HepG2 (cell line): ENCODE results near the gene SPIB. TPM values are rescaled to one million over a fixed set of nuclear protein-coding genes. Genes with fewer than 3 reads are reported as not detected.
A peak's percentile ranks its signal among the peaks of the same experiment; 100 is the strongest.

Source experiments
- BCL6 ChIP-seq: IDR thresholded peaks from 2 replicates; pipeline ENCODE4 v1.6.1; 2016; ENCODE audit warnings: missing genetic modification reagents, missing compliant biosample characterization
- DPF2 ChIP-seq: sonication (generic); formaldehyde crosslinking; IDR thresholded peaks from 2 replicates; pipeline ENCODE4 v1.4.0; 2020; ENCODE audit warnings: mild to moderate bottlenecking, low read depth, missing genetic modification reagents, borderline replicate concordance
- MAFG ChIP-seq: sonication (generic); formaldehyde crosslinking; IDR thresholded peaks from 2 replicates; pipeline ENCODE4 v1.5.1; 2020; ENCODE audit warnings: mild to moderate bottlenecking, missing genetic modification reagents
- THAP11 ChIP-seq: IDR thresholded peaks from 2 replicates; pipeline ENCODE4 v1.6.1; 2016; ENCODE audit warnings: missing biosample characterization, missing genetic modification reagents
- ZNF407 ChIP-seq: sonication (generic); formaldehyde crosslinking; IDR thresholded peaks from one replicate; pipeline ENCODE4 v1.5.1; 2020; ENCODE audit warnings: mild to moderate bottlenecking, missing genetic modification reagents; ENCODE audit errors: not compliant biosample characterization
- polyA plus RNA-seq, 8 experiments: library from polyadenylated mRNA; depleted of rRNA in 3 of 8; stranded (reverse) in 7 of 8; unstranded in 1 of 8; fragments of >200 nt; fragmentation: Illumina TruSeq in 4 of 8; extraction: Trizol in 4 of 8; gene quantifications; 2 replicates each; pipeline versions ENCODE4 v1.2.1 to v1.2.3, GENCODE V29; 2011 to 2016; ENCODE audit warnings: low read depth in 4 of 8, missing spikeins in 1 of 8, mixed read lengths in 1 of 8; ENCODE audit not compliant: insufficient read depth in 1 of 8
- total RNA-seq, 5 experiments: library from RNA; depleted of rRNA; stranded (reverse); fragments of >200 nt; fragmentation: Illumina TruSeq; extraction: Trizol; gene quantifications; 2 replicates each; pipeline ENCODE4 v1.2.3, GENCODE V29; 2016; ENCODE audit warnings: low read depth in 1 of 5
- TF ChIP-seq, protein P1 (sequence below): sonication (generic); formaldehyde crosslinking; IDR thresholded peaks from 2 replicates; pipeline ENCODE4 v1.8.1; 2023; ENCODE audit warnings: mild to moderate bottlenecking, inconsistent platforms, moderate library complexity, missing genetic modification reagents, borderline replicate concordance
- TF ChIP-seq, protein P2 (sequence below), 2 experiments: sonication (generic) in 1 of 2; formaldehyde crosslinking in 1 of 2; IDR thresholded peaks; 2 replicates each; pipeline versions ENCODE4 v1.4.0 to v1.6.1; 2016 to 2020; ENCODE audit warnings: borderline replicate concordance in 1 of 2, low read depth in 1 of 2, mild to moderate bottlenecking in 1 of 2, missing genetic modification reagents in 1 of 2
- TF ChIP-seq, protein P3 (sequence below): sonication (generic); formaldehyde crosslinking; IDR thresholded peaks from 2 replicates; pipeline ENCODE4 v1.5.0; 2020; ENCODE audit warnings: mild to moderate bottlenecking, missing genetic modification reagents, moderate library complexity

SPIB gene
- total and polyA plus RNA-seq, 2 of the 13 experiments (the other 11 are each of a cell fraction or from before 2014, with no cell fraction given) = 0.04 TPM; not detected in 1

- TF ChIP-seq ZNF407 (CRISPR knock-in tag) (peak; percentile 64), BCL6 (CRISPR knock-in tag) (0 out of 2 replicates have a peak, but pooled peaks have one; percentile 18), MAFG (CRISPR knock-in tag) (no peak), THAP11 (peak; percentile 30; the same call in 1 of the 2 replicates), DPF2 (CRISPR knock-in tag) (no peak)
- TF ChIP-seq, protein P1, sequence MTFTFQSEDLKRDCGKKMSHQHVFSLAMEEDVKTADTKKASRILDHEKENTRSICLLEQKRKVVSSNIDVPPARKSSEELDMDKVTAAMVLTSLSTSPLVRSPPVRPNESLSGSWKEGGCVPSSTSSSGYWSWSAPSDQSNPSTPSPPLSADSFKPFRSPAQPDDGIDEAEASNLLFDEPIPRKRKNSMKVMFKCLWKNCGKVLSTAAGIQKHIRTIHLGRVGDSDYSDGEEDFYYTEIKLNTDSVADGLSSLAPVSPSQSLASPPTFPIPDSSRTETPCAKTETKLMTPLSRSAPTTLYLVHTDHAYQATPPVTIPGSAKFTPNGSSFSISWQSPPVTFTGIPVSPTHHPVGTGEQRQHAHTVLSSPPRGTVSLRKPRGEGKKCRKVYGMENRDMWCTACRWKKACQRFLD (CRISPR knock-in tag) = no peak
- TF ChIP-seq, protein P2, sequence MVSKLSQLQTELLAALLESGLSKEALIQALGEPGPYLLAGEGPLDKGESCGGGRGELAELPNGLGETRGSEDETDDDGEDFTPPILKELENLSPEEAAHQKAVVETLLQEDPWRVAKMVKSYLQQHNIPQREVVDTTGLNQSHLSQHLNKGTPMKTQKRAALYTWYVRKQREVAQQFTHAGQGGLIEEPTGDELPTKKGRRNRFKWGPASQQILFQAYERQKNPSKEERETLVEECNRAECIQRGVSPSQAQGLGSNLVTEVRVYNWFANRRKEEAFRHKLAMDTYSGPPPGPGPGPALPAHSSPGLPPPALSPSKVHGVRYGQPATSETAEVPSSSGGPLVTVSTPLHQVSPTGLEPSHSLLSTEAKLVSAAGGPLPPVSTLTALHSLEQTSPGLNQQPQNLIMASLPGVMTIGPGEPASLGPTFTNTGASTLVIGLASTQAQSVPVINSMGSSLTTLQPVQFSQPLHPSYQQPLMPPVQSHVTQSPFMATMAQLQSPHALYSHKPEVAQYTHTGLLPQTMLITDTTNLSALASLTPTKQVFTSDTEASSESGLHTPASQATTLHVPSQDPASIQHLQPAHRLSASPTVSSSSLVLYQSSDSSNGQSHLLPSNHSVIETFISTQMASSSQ (IDR thresholded peaks at IDR 0.05; ENCODE audit: low read depth) = no peak
- TF ChIP-seq, protein P2 (CRISPR knock-in tag; IDR thresholded peaks at IDR 0.05; ENCODE audit: borderline replicate concordance) = no peak
- TF ChIP-seq, protein P3, sequence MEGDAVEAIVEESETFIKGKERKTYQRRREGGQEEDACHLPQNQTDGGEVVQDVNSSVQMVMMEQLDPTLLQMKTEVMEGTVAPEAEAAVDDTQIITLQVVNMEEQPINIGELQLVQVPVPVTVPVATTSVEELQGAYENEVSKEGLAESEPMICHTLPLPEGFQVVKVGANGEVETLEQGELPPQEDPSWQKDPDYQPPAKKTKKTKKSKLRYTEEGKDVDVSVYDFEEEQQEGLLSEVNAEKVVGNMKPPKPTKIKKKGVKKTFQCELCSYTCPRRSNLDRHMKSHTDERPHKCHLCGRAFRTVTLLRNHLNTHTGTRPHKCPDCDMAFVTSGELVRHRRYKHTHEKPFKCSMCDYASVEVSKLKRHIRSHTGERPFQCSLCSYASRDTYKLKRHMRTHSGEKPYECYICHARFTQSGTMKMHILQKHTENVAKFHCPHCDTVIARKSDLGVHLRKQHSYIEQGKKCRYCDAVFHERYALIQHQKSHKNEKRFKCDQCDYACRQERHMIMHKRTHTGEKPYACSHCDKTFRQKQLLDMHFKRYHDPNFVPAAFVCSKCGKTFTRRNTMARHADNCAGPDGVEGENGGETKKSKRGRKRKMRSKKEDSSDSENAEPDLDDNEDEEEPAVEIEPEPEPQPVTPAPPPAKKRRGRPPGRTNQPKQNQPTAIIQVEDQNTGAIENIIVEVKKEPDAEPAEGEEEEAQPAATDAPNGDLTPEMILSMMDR (CRISPR knock-in tag) = peak; percentile 89
These were observed 3.7 kb upstream of the SPIB start (continued) for GRCh38 chr19:50414864-50415660.
